ENCODE data around the gene NRARP. TPM values are rescaled to one million over a fixed set of nuclear protein-coding genes. Genes with fewer than 3 reads are reported as not detected.

Gene NRARP
- total RNA-seq, 1 experiment from 2014 or later = 16.9 TPM

GRCh38 chr9:137293094-137293481, 9.0 kb downstream of the NRARP start:
- ChIA-PET POLR2A (interaction anchor here (0.7 kb wide), 1 partner anchor 97 kb away, joined by 11 read pairs; no protein-coding TSS in a partner anchor), CTCF (interaction anchor here (0.6 kb wide), 1 partner anchor 19 kb away, joined by 4 read pairs; no protein-coding TSS in a partner anchor)
- intact Hi-C loops (cut with micrococcal nuclease; ENCODE audit: unreplicated experiment) (loop anchor here (10.0 kb wide), 1 partner anchor 132 kb away; the partner anchor contains the start of genes EXD3 and NOXA1), in situ Hi-C loops (cut with HindIII; ENCODE audit: low pct_unique_long_range_greater_than_20kb, low sequenced_read_pairs) (no loop called here)
- Histone ChIP-seq H3K9me3 (ENCODE audit: control insufficient read depth, insufficient read depth, low read depth, low read length) (no peaks in the 10 kb centered on the region), H3K27me3 (ENCODE audit: control insufficient read depth, insufficient read depth, low read length) (no peaks in the 10 kb centered on the region), H3K36me3 (ENCODE audit: control insufficient read depth, insufficient read depth, low read length) (no peaks in the 10 kb centered on the region), H3K4me3 (ENCODE audit: low read depth in 2 of 2, low read length in 2 of 2) (no peak overlapping the region), H3K4me1 (ENCODE audit: control insufficient read depth, insufficient read depth, low read length) (peaks cover 14% of the 10 kb centered on the region), H3K27ac (ENCODE audit: low read length) (no peak overlapping the region)
- TF ChIP-seq CTCF (IDR thresholded peaks at IDR 0.05) (no peak), REST (IDR thresholded peaks at IDR 0.05; ENCODE audit: insufficient read depth in 1 of 2, low read depth in 2 of 2, low read length in 1 of 2) (no peak)
- ATAC-seq (no peak), DNase-seq (ENCODE audit: low read depth, low spot score) (no peak)
- no TSS peak for BruUV-seq (replicated peaks)

GRCh38 chr9:137286975-137287383, 15.1 kb downstream of the NRARP start:
- in situ Hi-C loops (cut with HindIII; ENCODE audit: low pct_unique_long_range_greater_than_20kb, low sequenced_read_pairs) (no loop called here), intact Hi-C loops (cut with micrococcal nuclease; ENCODE audit: unreplicated experiment) (no loop called here)
- ChIA-PET CTCF (interaction anchor here (0.6 to 1.2 kb wide), 4 partner anchors 9 to 58 kb away, joined by 3 to 7 read pairs (median 4); partner anchors contain the start of genes NRARP and TOR4A), POLR2A (interaction anchor here (0.5 kb wide), 1 partner anchor 84 kb away, joined by 3 read pairs; no protein-coding TSS in a partner anchor)
- DNase-seq (ENCODE audit: low read depth, low spot score) (no peak), ATAC-seq (peak; percentile 98)
- no peaks in the 10 kb centered on the region for H3K4me1 ChIP-seq (ENCODE audit: control insufficient read depth, insufficient read depth, low read length)
- BruUV-seq (replicated peaks) = no TSS peak
- H3K27ac ChIP-seq (ENCODE audit: low read length) = no peak overlapping the region
- no peak overlapping the region for H3K4me3 ChIP-seq (ENCODE audit: low read depth in 2 of 2, low read length in 2 of 2)
- no peaks in the 10 kb centered on the region for H3K9me3 ChIP-seq (ENCODE audit: control insufficient read depth, insufficient read depth, low read depth, low read length)
- TF ChIP-seq REST (IDR thresholded peaks at IDR 0.05; ENCODE audit: insufficient read depth in 1 of 2, low read depth in 2 of 2, low read length in 1 of 2) (no peak), CTCF (IDR thresholded peaks at IDR 0.05) (peak; percentile 79)
- no peaks in the 10 kb centered on the region for H3K36me3 ChIP-seq (ENCODE audit: control insufficient read depth, insufficient read depth, low read length)
- no peaks in the 10 kb centered on the region for H3K27me3 ChIP-seq (ENCODE audit: control insufficient read depth, insufficient read depth, low read length)
